HepG2 (cell line): ENCODE results near the gene SSBP2.

Source experiments
- BRF2 ChIP-seq: sonication (generic); formaldehyde crosslinking; IDR thresholded peaks from 2 replicates; pipeline ENCODE4 v1.8.1; 2022; ENCODE audit warnings: mild to moderate bottlenecking, missing genetic modification reagents
- CTCF ChIP-seq: sonication (generic); formaldehyde crosslinking; IDR thresholded peaks from 2 replicates; pipeline ENCODE4 v1.5.0; 2020; ENCODE audit warnings: mild to moderate bottlenecking, missing genetic modification reagents, moderate library complexity
- MAX ChIP-seq: IDR thresholded peaks from 2 replicates; pipeline ENCODE4 v1.6.1; 2012; ENCODE audit warnings: inconsistent platforms
- MEIS1 ChIP-seq: sonication (generic); formaldehyde crosslinking; IDR thresholded peaks from 2 replicates; pipeline ENCODE4 v1.9.0; 2021; ENCODE audit warnings: mild to moderate bottlenecking, missing genetic modification reagents, moderate library complexity, borderline replicate concordance
- MTA1 ChIP-seq: sonication (generic); formaldehyde crosslinking; IDR thresholded peaks from 2 replicates; pipeline ENCODE4 v1.4.0; 2020; ENCODE audit warnings: missing genetic modification reagents, mild to moderate bottlenecking, borderline replicate concordance
- MYNN ChIP-seq: sonication (generic); formaldehyde crosslinking; IDR thresholded peaks from 2 replicates; pipeline ENCODE4 v1.4.0; 2020; ENCODE audit warnings: mild to moderate bottlenecking, low read depth, missing genetic modification reagents
- NCOA5 ChIP-seq: sonication (generic); formaldehyde crosslinking; IDR thresholded peaks from 2 replicates; pipeline ENCODE4 v1.4.0; 2020; ENCODE audit warnings: missing genetic modification reagents
- RERE ChIP-seq: IDR thresholded peaks from 2 replicates; pipeline ENCODE4 v1.6.1; 2016; ENCODE audit warnings: low read depth, missing genetic modification reagents, missing compliant biosample characterization
- ZFYVE20 ChIP-seq: sonication (generic); formaldehyde crosslinking; IDR thresholded peaks from 2 replicates; pipeline ENCODE4 v1.8.0; 2023; ENCODE audit warnings: low read depth, mild to moderate bottlenecking, moderate library complexity, missing genetic modification reagents, borderline replicate concordance
- ZNF143 ChIP-seq: sonication (generic); formaldehyde crosslinking; IDR thresholded peaks from 2 replicates; pipeline ENCODE4 v1.4.0; 2020; ENCODE audit warnings: missing genetic modification reagents
- ZNF567 ChIP-seq: sonication (generic); formaldehyde crosslinking; IDR thresholded peaks from 2 replicates; pipeline ENCODE4 v1.8.1; 2023; ENCODE audit warnings: mild to moderate bottlenecking, missing genetic modification reagents, borderline replicate concordance
- ZNF580 ChIP-seq: IDR thresholded peaks from 2 replicates; pipeline ENCODE4 v1.6.1; 2016; ENCODE audit warnings: low read depth, borderline replicate concordance

GRCh38 chr5:81388169-81388568, 362.7 kb downstream of the SSBP2 start:
- no peak for TF ChIP-seq CTCF (CRISPR knock-in tag)
- no peak for TF ChIP-seq RERE (CRISPR knock-in tag)
- TF ChIP-seq MAX: no peak
- TF ChIP-seq NCOA5: no peak
- TF ChIP-seq ZNF567 (CRISPR knock-in tag): no peak
- TF ChIP-seq ZFYVE20 (CRISPR knock-in tag): no peak
- no peak for TF ChIP-seq MEIS1
- TF ChIP-seq ZNF580 (CRISPR knock-in tag): no peak
- TF ChIP-seq BRF2 (CRISPR knock-in tag): no peak
- TF ChIP-seq MYNN: no peak
- no peak for TF ChIP-seq ZNF143 (CRISPR knock-in tag)
- TF ChIP-seq MTA1 (CRISPR knock-in tag): no peak
